SKM-1 treated with dmso at 0.1 percent for 144 hours (cell line): ENCODE results near the gene ALKBH2.

Experiments used
- DNase-seq: peaks from one replicate; lab custom pipeline; 2025; ENCODE audit not compliant: unreplicated experiment; lab: John Stamatoyannopoulos, UW

Gene ALKBH2

DNA sequence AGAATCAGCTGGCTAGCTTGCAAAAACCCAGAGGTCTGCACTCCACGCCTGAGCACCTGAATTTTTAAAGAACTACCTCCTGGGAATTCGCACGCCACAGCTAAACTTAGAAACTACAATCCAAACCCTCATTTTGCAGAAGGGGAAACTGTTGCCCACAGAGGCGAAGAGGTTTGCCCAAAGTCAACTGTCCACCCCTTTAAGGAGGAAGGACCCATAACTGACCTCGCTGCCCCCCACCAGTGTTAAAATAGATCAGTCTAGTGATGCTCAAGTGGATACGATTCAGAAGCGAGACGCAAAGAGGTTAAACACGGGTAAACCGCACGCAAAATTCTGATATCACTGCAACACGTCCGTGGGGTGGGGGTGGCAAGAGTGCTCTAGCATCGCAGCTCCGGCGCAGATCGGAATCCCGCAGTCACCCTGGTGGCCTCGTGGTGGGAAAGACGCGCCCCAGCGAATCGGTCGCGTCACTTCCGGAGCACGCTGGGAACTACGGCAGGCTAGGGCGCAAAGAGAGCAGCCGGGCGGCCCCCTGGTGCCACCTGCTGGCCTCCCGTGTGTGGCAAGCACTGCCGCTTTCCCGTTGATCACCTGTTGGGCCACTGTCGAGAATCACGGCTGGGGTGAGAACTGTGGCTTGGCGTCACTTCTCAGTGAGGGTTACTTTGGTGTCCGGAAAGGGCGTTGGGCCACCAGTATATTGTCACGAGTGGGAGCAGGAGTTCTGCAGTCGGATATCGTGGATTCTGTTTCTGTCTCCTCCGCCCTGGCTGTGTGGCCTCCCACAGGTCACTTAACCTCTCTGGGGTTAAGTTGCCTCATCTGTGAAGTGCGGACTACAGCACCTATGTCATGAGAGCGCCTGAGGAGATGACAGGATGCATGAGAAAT is at the start of gene ALKBH2:
Gene ALKBH2 (minus strand): TSS at position 451 of the 897 bp plus-strand sequence. CDS start 686 bp downstream, outside the sequence.
- peak; percentile 56 for DNase-seq

- DNase-seq, result no peak
Measured at GRCh38 chr12:109140560-109140959, 47.3 kb upstream of the ALKBH2 start.

GRCh38 chr12:109139791-109140190 is 46.5 kb upstream of the ALKBH2 start:
- no peak for DNase-seq

- no peak for DNase-seq
Measured at GRCh38 chr12:109139360-109139759, 46.1 kb upstream of the ALKBH2 start.

GRCh38 chr12:109137055-109137454 is 43.8 kb upstream of the ALKBH2 start:
- DNase-seq, result no peak

DNA sequence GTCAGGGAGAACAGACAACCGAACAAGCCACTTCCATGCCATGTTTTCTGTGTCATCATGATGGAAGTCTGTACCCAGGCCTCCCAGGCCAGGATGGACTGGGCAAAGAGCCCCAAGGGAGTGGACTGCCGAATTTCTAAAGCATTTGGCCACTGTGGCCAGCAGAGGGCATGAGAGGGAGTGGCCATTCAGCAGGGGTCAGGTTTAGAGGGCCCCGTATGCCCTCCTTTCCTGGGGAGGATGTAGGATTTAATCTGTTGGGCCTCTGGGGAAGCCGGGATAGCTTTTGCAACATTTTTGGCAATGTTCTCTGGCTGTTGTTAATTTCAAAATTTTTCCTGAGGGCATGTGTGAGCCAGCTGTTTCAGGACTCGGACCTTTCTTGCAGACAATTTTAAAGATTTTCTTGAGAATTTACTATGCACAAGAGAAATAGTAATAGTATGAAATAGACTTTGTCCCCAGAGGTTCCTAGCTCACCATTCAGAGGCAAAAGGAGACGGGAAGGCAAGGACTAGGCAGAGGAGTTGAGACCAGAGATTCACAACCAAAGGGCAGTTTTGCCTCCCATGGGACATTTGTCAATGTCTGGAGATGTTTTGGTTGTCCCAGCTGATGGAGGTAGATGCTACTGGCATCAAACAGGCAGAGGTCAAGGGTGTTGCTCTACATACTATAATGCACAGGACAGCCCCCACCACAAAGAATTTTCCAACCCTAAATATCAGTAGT is 41.1 kb upstream of the ALKBH2 start:
- no peak for DNase-seq

GRCh38 chr12:109131154-109132050 is 38.1 kb upstream of the ALKBH2 start:
- DNase-seq, result no peak

DNA sequence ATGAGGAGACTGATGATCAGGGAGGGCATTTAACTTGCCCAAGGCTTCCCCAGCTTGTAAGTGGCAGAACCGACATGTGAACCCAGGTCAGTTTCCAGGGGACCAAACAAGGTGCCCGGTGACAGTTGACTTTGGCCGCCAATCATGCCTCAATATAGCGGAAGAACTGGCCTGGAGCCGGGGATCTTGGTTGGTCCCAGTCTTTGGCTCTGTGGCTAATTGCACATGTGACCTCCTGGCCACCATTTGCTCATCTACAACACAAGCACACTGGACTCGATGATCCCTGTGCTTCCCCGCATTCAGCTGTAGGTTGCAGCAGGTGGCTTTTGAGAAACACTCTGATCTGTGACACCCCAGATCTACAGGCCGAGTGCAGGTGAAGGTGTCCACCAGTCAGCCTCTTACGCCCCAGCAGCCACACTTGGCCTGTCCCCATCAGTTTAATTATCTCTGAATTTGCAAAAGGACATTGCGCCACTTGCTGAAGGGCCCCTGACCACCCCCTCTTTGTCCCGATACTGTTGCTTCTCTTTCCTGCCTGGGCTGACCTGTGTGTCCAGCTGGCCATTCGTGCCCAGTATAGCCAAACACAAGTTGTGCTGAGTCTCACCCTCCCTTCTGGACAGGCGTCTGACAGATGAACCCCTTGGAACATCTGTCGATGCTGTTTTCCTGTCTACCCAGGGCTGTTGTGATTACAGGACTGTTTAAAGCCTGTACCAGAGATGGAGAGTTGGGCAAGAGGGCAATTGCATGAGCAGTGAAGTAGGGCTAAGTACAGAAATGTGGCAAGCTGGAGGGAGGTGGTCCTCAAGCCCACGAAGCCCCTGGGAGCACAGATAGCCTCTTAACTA is 37.3 kb upstream of the ALKBH2 start:
- no peak for DNase-seq

DNA sequence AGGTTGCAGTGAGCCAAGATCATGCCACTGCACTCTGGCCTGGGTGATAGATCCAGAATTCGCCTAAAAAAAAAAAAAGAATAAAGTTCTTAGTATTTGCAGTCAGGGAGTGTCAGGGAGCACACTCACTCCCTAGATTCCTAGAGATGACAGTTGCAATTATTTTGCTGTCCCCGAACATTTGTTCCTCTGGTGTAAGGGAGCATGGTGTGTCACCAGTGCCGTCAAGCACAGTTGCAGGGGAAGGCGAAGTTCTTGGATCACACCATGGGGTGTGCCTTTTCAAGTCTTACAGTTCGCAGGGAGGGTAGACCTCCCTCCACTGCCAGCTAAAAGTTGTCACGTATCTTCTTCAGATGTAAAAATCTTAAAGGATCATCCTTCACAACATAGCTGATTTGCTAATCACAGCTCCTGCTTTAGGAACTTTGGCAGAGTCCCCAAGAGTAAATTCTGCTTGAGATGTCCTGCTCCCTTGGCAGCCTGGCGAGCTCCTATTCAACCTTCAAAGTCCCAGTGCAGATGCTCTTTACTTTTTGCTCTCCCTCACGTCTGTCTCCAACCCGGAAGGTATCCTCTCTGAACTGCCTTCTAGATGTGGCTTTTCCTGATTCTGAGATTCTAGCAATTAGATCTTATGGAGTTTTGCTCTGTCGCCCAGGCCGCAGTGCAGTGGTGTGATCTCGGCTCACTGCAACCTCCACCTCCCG is 34.4 kb upstream of the ALKBH2 start:
- no peak for DNase-seq

- no peak for DNase-seq
Measured at GRCh38 chr12:109126784-109127183, 33.5 kb upstream of the ALKBH2 start.

GRCh38 chr12:109125791-109126190 is 32.5 kb upstream of the ALKBH2 start:
- DNase-seq, result no peak

GRCh38 chr12:109124878-109125648 is 31.8 kb upstream of the ALKBH2 start:
- DNase-seq, result no peak

GRCh38 chr12:109121346-109121880 is 28.1 kb upstream of the ALKBH2 start:
- no peak for DNase-seq

DNA sequence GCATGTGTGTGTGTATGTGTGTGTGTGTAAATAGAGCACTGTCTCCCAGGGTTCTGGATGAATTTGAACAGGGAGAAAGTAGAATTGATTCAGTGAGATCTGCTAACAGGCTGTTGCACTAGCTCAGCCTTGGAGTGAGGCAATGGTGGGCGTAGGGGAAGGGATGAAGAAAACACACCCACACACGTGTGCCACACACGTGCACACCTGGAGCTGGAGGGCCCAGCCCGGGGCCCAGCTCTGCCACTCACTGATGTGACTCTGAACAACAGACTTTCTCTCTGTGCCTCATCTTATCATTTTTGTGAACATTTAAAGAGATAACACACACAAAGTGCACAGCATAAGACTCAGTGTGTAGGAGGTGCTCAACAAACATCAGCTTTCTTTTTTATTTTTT is 27.3 kb upstream of the ALKBH2 start:
- DNase-seq, result no peak

DNA sequence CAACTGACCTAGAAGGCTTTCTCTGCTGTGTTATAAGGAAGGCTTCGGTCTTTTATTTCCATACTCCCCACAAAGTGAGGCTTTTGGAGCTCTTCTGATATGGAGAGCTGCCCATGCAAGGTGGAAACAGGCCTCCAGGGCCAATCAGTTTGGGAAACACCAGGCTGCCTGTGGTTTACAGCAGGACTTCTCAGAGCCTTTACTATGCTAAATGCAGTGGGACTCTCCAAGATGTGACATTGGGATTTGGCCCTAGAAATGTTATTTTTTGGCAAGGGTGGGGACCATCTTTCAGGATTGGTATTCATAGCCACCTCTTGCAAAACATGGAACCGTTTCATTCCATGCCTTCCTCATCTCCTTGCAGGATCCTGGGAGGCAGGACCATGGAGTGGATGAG is 26.8 kb upstream of the ALKBH2 start:
- DNase-seq, result no peak

- DNase-seq, result no peak
Measured at GRCh38 chr12:109116611-109116949, 23.3 kb upstream of the ALKBH2 start.

- no peak for DNase-seq
Measured at GRCh38 chr12:109115758-109116610, 22.7 kb upstream of the ALKBH2 start, which contains the start of gene ACACB. TSS of gene ACACB (plus strand) at chr12:109116587. CDS start at chr12:109139406, 22,819 bp downstream.

- no peak for DNase-seq
Measured at GRCh38 chr12:109115404-109115757, 22.1 kb upstream of the ALKBH2 start.
